CD4-positive, alpha-beta T cell treated with Interleukin-21 for 1 hour (primary cell): ENCODE results near the gene VPS13D.

Experiments used
- DNase-seq: peaks from one replicate; pipeline ENCODE4 v3.0.0-alpha.2; 2020

Gene VPS13D

GRCh38 chr1:12410351-12410750, 180.5 kb downstream of the VPS13D start:
- DNase-seq, result no peak

DNA sequence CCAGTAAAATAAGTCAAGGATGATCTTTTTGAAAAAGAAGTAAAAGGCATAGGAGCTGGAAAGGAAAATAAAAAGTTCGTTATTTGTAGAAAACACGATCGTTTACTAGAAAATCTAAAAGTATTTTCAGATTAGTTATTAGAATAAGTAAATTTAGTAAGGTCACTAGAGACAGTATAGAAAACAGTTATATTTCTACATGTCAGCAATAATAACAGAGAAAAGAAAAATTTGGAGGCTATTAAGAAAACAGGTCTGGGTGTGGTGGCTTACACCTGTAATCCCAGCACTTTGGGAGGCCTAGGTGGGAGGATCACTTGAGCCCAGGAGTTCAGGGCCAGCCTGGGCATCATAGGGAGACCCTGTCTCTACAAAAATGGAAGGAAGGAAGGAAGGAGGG, 181.3 kb downstream of the VPS13D start:
- DNase-seq, result no peak

DNA sequence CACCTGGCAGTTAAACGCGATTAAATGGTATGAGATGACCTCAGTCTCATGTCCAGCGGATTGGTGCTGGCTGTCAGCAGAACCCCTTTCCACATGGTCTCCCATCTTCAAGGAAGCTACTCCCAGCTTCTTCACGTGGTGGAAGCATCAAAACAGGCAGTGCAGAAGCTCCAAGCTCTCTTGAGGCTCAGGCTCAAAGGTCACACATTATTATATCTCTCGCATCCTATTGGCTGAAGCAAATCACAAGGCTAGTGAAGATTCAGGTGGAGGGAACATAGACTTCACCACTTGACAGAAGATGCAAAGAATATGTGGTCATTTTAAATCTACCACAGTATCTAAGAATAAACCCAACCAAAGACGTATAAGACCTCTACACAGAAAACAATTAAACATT, 181.9 kb downstream of the VPS13D start:
- DNase-seq, result no peak

DNA sequence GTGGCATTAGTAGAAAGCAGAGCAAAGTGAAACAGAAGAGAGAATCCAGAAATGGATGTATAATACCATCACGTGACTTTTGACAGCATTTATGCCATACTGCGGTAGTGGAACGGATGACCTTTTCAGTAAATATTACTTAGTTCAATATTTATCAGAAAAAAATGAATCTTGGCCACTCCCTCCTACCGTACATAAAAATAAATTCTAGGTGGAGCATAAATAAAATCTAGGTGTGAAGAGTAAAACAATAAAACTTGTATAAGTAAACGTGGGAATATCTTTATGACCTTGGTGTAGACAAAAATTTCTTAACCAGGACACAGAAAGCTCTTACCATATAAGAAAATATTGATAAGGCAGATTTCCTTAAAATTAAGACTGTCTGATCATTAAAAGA, 182.6 kb downstream of the VPS13D start:
- no peak for DNase-seq

GRCh38 chr1:12413664-12414410, 184.0 kb downstream of the VPS13D start:
- no peak for DNase-seq

DNA sequence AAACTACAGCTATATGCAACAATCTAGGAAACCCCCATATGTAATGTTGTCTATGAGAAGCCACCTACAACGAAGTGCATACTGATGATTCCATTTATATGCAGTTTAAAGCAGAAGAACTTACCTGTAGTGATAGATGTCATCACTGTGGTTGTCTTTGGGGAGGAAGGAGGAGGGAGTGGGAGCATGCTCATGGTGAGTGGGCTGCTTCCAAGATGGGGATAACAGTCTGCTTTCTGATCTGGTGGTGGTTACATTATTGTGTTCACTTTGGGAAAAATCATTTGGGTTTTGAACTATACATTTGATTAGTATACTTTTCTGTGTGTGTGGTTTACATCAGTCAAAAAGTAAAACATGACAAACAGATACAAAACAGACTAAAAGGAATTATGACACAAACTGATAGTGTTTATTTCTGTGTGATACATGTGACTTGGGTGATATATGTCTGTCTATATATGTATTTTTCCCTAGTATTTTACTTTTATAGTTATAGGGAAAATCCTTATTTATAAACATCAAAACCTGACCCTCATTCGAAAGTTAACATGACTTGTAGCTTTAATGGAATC, 184.7 kb downstream of the VPS13D start:
- no peak for DNase-seq

GRCh38 chr1:12415038-12415466, 185.2 kb downstream of the VPS13D start:
- no peak for DNase-seq

DNA sequence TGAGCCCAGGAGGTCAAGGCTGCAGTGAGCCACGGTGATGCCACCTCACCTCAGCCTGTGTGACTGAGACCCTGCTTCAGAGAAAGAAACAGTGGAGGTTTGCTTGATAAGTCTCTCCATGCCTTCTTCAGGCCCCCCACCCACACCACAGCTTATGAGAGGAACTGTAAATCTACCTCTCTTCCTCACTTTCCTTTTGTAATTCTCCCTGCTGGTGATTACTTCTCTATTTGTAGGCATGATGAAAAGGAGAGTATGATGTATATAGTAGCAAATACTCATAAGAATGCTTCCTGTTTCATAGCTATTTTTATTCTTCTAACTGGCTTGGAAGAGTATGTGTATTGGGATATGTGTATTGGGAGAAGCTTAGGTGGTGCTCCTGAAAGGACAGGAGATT, 186.3 kb downstream of the VPS13D start:
- DNase-seq, result no peak

DNA sequence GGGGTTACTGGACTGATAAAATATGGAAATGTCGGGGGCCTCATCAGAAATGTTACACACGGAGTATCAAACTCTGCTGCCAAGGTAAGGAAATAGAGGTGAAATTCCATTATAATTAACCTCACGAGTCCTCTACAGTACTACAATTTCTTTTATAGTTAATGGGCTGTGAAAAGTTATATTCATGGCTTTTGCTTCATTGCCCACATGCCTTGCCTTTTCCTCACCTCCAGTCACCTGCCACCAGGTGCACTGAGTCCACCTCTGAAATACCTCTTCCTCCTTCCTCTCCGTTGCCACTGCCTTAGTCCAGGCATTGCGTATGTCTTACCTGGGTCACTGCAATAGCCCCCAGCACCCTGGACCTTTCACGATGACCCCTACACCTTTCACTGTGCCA, 186.9 kb downstream of the VPS13D start:
- no peak for DNase-seq

DNA sequence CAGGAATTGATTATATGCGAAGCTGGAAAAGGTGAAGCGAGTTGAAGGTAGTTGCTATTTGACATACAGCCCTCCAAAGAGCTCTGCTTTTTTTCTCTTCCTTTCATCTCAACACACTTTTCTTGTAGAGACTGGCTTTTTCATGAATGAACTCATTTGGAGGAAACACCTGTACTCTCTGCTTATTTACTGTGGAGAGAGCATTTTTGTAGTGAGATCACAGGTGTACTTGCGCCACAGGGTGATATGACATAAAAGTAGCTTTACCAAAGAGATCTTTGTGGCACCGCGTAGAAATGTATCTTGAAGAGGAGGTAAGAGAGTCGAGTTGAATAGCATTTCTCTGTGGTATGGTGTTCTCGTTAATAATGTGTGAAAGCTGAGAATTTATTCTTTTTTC, 187.6 kb downstream of the VPS13D start:
- no peak for DNase-seq

DNA sequence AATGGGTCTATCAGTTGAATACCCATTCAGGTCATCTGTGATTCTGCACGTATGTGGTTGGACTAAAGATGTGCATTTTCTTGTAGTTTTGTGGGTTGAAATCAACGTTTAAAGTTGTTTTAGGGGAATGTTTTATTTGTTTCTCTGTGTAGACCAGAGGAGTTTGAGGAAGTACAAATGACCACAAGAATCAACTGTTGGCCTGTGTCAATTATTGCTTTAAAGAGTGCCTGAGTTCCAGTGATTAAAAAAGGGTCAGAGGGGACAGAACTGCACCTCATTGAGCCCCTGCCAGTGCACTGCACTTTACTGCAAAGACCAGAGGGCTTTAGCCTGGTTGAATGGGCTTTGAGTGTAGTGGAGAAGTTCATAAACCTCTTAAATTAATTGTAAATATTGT, 190.3 kb downstream of the VPS13D start:
- no peak for DNase-seq

- no peak for DNase-seq
Observed at GRCh38 chr1:12422488-12422887, 192.7 kb downstream of the VPS13D start.

DNA sequence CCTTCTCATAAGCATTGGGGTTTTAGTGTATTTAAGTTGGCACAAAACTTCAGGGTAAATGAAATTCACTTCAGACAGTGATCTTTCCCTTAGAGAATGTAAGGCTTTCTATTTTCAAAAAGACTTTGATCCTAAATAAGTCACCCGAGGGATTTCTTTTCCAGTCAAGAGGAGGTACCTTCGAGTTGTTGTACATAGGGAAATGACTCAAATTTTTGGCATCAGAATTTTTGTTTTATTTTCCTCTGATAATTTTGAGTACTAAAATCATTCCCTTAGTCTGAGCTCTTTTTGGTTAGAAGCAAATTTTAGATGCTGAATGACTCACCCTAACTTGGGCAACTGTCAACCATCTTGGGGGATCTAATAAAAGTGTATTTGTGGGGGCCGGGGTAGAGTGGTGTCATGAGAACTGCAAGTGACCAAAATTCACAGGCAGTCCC, 194.3 kb downstream of the VPS13D start:
- DNase-seq, result no peak

DNA sequence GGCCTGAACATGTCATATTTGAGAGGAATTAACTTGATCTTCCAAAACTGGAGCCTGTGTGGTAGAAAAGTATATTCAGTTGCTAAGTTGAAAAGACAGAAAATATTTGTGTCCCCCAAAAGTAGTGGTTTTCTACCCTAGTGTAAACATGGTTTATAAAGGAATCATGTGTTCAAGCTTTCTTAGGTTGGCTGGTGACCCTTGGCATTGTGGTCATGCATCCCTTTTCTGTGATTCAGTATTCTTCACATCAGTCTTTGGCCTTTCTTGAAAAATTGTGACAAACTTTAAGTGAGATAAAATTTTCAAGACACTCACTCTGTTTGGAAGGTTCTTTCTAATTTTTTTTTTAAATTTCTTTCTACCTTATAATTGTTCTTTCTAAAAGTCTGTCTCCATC, 195.0 kb downstream of the VPS13D start:
- no peak for DNase-seq

GRCh38 chr1:12426030-12426429, 196.2 kb downstream of the VPS13D start:
- no peak for DNase-seq

GRCh38 chr1:12428334-12428733, 198.5 kb downstream of the VPS13D start:
- DNase-seq, result no peak

DNA sequence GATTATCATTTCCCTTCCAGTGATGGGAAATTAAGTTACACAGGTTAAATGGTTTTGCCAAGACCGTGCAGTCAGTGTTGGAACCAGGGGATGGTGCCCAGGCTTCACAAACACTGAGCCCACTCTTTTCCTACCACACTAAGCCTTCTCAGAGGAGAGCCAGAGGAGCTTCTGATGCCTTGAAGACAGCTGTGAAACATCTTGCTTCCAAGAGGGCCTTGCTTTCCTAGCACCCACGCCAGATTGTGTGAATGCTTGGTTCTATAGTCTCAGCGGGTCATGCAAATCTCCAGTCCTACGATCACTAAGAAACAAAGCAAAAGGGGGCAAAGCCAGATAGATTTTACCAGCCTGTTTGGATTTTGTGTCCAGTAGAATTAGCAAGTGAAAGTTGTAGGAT, 200.7 kb downstream of the VPS13D start:
- DNase-seq, result no peak

GRCh38 chr1:12432897-12433296, 203.1 kb downstream of the VPS13D start:
- no peak for DNase-seq

- peak; percentile 24 for DNase-seq
Observed at GRCh38 chr1:12433323-12434053, 203.7 kb downstream of the VPS13D start.

- peak; percentile 60 for DNase-seq
Observed at GRCh38 chr1:12434174-12434573, 204.3 kb downstream of the VPS13D start.

DNA sequence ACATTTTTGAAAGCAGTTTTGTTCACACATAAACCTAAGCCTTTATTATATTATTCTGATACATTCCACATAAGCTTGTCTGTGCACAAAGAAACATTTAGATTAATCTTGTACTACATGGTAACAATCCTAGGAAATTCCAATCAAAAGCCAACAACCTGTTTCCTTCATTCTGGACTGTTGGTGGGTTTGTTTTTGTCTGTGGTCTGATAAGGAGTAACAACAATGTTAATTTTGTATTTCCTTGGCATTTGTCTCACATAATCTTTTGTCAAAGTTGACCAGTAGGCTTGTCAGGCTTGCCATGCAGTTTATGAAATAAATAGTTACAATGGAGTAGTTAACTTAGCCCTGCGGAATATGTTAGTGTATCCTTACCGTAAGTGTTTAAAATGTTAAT, 204.9 kb downstream of the VPS13D start:
- no peak for DNase-seq

DNA sequence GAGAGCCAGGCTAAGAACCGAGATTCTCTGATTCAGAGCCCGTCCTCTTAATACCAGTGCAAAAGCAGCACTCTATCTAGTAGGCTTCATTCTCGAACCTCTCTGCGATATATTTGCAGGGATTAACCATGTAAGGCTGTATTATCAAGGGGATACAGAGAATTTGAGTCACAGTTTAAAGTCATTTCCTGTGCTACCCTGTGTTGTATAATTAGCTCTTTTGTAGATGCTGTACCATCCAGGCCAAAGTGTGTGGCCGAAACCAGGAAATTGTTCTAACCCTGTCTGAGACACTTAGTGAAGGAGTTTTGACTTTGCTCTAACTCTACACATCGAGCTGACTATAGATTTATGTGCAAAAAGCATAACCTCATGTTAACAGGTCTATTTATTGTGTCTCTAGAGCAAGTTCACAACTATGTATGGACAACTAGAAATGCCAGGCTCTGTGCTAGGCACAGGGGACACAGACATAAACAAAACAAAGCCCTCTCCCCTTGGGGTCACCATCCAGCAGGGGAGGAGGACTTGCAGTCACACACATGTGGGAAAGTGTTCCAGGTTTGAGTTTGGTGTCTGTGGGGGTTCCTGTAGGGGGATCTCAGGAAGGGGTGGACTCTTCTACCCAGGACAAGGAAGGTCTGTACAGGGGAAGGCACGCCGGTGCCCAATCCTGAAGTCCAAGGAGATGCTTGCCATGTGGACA, 206.0 kb downstream of the VPS13D start:
- DNase-seq, result peak; percentile 41

DNA sequence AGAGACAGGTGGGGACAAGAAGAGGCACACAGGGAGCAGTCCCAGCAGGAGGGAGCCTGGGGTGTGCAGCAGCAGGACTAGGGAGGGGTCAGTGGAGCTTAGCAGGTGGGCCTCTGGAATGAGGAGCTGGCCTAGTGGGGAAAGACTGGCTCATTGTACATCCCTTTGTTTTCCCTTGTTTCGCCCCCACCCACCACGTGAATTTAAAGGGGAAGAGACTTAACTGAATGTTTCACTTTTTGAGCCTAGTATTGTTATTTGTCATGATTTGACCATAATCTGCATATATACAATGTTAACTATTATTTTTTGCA, 206.5 kb downstream of the VPS13D start:
- DNase-seq, result no peak
